HG03432 (cell line): ENCODE data around the gene RYR3.
"Not testable (repeated sequence)": the region's sequence is repeated elsewhere in the genome, so short reads cannot be mapped to it uniquely, and the experiment has no call there.

Experiments used
- ATAC-seq: cut with Tn5 transposase; IDR thresholded peaks from one replicate; pipeline ENCODE4 v1.9.1; 2021; ENCODE audit warnings: mild to moderate bottlenecking, moderate library complexity; ENCODE audit not compliant: unreplicated experiment

RYR3 gene

DNA sequence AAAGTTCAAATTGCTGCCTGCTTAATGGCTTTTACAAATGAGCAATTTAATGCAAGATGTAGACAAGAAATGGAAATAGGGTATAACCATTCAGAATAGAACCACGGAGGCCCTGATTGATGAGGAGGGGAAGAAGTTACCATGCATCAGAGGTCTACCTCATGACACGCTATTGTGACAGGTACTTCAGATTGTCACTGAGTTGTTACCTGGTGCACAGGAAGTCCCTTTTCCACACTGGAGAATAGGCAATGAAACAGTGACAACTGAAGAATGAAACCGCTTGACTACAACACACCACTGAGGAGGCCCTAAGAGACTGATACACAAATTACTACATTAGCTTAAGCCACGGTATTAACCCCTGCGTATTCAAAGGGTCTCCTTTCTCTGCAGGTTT lies 251.2 kb downstream of the RYR3 start:
- no peak for ATAC-seq

DNA sequence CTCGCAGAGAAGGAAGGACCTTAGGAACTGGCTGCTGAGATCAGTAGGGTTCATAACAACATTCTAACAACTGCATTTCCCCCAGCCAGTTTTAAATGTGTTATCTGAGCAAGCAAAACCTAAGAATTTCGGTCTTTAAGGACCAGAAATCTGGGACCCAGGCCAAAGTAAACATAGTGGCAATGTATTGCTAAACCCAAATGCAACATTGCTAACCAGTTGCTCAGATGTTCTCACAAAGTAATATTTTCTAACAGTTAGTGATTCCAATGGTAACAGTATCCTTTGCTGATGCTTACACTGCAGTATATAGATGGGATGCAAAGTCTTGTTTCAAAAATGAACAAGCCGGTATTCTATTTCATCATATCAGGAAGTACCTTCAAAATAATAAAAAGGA lies 254.3 kb downstream of the RYR3 start:
- ATAC-seq, result no peak

GRCh38 chr15:33567652-33568051 lies 256.9 kb downstream of the RYR3 start:
- no peak for ATAC-seq

GRCh38 chr15:33569036-33569435 lies 258.3 kb downstream of the RYR3 start:
- no peak for ATAC-seq

DNA sequence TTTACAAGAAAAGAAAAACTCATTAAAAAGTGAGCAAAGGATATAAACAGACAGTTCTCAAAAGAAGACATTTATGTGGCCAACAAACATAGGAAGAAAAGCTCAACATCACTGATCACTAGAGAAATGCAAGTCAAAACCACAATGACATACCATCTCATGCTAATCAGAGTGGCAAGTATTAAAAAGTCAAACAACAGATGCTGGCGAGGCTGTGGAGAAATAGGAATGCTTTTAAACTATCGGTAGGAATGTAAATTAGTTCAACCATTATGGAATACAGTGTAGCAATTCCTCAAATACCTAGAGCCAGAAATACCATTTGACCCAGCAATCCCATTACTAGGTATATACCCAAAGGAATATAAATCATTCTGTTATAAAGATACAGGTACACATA lies 267.1 kb downstream of the RYR3 start:
- not testable (repeated sequence) for ATAC-seq

DNA sequence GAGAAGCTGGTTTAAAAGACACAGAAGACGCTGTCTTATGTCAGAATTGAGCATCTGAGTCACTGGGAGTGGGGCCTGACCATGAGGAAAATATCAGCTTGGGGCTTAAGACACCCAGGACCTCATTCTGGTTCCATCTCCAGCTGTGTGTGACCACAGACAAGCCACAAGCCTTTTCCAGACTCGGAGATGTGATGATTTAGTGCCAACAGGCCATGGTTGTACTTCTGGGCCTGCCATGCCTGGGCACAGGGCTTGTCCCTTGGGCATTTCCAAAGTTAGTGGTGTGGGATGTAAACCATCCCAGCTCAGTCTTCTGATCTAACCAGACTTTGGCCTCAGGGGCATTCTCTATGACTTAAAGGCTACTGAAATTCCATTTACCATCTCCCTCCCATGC lies 269.8 kb downstream of the RYR3 start:
- ATAC-seq, result no peak

GRCh38 chr15:33581032-33581431 lies 270.3 kb downstream of the RYR3 start:
- ATAC-seq, result no peak

DNA sequence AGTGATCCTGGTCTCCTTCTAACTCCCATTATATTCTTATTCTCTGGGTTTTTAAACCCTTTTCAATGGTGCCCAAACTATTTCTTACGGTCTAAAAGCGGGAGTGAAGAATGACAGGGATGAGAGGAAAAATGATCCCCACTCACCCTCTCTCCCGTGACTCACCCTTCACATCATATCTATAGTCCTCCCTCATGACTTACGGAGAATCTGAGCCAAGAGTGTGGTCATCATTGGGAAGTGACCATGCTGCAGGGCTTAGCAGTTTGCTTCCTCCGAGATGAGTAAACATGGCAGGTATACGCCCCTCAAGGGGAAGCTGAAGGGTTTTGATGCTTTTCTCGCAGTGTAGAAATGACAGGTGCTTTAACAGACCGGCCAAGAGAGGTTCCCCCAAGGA lies 274.0 kb downstream of the RYR3 start:
- no peak for ATAC-seq

GRCh38 chr15:33586786-33587697 lies 276.3 kb downstream of the RYR3 start:
- no peak for ATAC-seq

- no peak for ATAC-seq
Observed at GRCh38 chr15:33587773-33588172, 277.0 kb downstream of the RYR3 start.

GRCh38 chr15:33592864-33593263 lies 282.1 kb downstream of the RYR3 start:
- no peak for ATAC-seq

DNA sequence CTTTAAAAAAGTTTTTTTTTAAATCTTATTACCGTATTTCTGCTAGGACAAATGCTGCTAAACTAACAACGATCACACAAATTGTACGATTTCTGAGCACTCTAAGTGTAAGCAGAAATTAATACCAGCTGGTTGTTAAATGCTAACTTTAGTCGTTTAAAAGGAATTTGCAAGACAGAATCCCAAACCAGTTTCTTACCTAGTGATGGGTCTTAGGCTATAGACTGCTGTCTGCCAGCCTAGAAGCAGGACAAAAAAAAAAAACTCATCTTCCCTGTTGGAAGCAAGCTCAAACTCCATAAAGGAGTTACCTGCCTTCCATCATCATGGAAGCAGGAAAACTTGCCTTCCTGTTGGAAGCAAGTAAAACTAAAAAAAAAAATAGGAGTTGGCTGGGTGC lies 287.6 kb downstream of the RYR3 start:
- ATAC-seq, result not testable (repeated sequence)

- ATAC-seq, result no peak
Observed at GRCh38 chr15:33600212-33600611, 289.4 kb downstream of the RYR3 start.

- ATAC-seq, result no peak
Observed at GRCh38 chr15:33601461-33601860, 290.7 kb downstream of the RYR3 start.

- ATAC-seq, result no peak
Observed at GRCh38 chr15:33608714-33609113, 297.9 kb downstream of the RYR3 start.

DNA sequence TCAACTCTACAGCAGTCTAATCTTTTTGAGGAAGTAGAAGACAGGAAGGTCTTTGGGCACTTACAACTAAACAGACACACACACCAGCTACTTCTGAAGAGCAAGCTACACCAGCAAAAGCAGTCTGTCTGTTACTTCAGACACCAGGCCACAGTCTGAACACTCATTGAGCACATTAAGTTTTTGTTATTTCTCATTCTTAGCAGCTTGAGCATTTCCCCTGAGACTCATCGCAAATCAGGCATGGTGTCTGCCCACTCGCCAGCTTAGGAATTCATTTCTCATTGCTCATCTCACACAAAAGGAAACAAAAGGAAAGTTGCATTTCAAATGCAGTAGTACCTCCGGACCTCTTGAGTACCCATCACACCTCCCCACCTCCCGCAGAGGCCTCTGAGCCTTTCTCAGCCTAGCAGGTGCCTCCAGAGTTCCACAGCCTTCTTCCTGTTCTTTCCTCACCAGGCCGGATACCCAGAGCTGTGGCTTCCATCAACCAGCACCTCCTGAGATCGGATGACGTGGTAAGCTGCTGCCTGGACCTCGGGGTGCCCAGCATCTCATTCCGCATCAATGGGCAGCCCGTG lies 302.0 kb downstream of the RYR3 start:
- ATAC-seq, result no peak

DNA sequence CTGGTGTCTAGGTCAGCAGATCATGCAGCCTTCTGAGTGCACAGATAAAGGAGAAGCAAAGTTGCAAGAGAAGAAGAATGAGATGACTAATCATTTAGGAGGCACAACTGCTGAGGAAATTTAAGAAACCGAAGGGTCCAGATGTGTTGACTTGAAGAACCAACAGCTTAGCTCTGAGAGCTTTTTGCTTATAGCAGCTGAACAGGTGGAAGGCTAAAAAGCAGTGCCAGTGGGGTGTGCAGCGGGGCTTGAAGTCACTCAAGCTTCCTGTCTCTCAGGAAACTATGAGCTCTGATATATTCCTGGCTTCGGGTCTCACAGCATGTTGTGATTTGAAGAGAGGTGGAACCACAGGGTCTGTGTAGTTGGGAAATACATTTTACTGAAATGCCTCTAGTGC lies 305.7 kb downstream of the RYR3 start:
- no peak for ATAC-seq

- no peak for ATAC-seq
Observed at GRCh38 chr15:33618350-33618749, 307.6 kb downstream of the RYR3 start.

DNA sequence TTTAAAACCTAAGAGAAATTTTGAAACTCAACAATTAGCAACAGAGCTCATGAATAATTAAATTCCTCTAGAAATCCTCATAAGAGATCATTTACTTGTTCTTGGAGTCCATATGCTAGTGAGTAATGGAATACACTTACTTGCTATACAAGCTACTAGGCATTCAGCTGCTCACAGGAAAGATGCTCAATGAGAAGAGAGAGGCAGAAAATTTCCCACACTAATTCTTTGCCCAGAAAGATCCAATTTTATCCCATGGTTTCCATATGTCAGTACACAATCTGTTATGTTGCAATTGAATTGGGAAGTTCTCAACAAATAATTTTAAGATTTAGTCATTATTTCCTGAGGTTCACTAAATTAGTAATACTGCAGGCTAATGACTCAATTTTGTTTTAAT lies 310.4 kb downstream of the RYR3 start:
- ATAC-seq, result no peak

GRCh38 chr15:33623010-33623409 lies 312.2 kb downstream of the RYR3 start:
- no peak for ATAC-seq

DNA sequence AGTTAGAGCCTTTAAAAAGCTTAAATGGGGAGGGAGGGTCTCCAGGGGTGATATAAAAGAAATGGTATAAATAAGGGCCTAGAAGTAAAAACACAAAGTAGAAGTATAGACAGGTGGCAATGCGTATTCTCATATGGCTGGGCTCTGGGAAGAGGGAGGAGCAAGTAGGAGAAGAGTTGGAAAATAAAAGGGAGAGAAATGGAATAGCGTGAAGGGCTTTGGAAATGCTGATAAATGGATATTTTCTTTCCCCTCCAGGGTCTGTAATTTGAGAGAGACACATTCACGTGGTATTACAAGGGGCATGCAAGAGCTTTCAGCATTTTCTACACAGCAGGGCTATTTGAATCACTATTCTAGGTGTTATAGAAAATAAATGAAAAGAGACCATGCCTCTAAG lies 313.7 kb downstream of the RYR3 start:
- no peak for ATAC-seq

- ATAC-seq, result no peak
Observed at GRCh38 chr15:33629647-33630046, 318.9 kb downstream of the RYR3 start.

DNA sequence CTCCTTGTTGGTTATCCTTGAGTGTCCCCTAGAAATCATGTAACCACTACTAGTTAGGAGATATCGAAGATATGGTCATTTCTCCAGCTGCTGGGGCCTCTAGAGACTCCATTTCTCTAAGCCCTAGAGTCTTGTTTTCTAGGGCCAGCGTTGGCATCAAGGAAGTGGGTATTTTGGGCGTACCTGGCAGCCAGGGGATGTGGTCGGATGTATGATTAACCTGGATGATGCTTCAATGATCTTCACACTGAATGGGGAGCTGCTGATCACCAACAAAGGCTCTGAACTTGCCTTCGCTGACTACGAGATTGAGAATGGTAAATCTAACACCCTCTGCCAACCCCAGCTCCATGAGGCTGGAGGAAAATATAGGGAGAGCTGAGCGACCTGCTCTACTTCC lies 325.5 kb downstream of the RYR3 start:
- no peak for ATAC-seq
